GM21717 (cell line): ENCODE data around the gene ZDHHC14.

Experiments
- ATAC-seq: cut with Tn5 transposase; IDR thresholded peaks from one replicate; pipeline ENCODE4 v1.9.1; 2021; ENCODE audit warnings: mild to moderate bottlenecking, moderate library complexity; ENCODE audit not compliant: unreplicated experiment

Gene ZDHHC14

GRCh38 chr6:157438611-157439111, 57.7 kb downstream of the ZDHHC14 start:
- no peak for ATAC-seq

GRCh38 chr6:157440171-157440570, 59.2 kb downstream of the ZDHHC14 start:
- no peak for ATAC-seq

GRCh38 chr6:157442291-157442690, 61.3 kb downstream of the ZDHHC14 start:
- no peak for ATAC-seq

GRCh38 chr6:157443066-157443800, 62.2 kb downstream of the ZDHHC14 start:
- ATAC-seq = peak; percentile 76

- ATAC-seq = no peak
Observed at GRCh38 chr6:157445277-157446009, 64.5 kb downstream of the ZDHHC14 start.

GRCh38 chr6:157447735-157448134, 66.7 kb downstream of the ZDHHC14 start:
- ATAC-seq = no peak

GRCh38 chr6:157449610-157450009, 68.6 kb downstream of the ZDHHC14 start:
- ATAC-seq = no peak

- ATAC-seq = no peak
Observed at GRCh38 chr6:157450931-157451742, 70.1 kb downstream of the ZDHHC14 start.

- no peak for ATAC-seq
Observed at GRCh38 chr6:157452096-157452495, 71.1 kb downstream of the ZDHHC14 start.

- no peak for ATAC-seq
Observed at GRCh38 chr6:157453131-157453530, 72.1 kb downstream of the ZDHHC14 start.

GRCh38 chr6:157453978-157454377, 73.0 kb downstream of the ZDHHC14 start:
- no peak for ATAC-seq

GRCh38 chr6:157454762-157455714, 74.0 kb downstream of the ZDHHC14 start:
- no peak for ATAC-seq

GRCh38 chr6:157455731-157456523, 74.9 kb downstream of the ZDHHC14 start:
- no peak for ATAC-seq

GRCh38 chr6:157456524-157456829, 75.5 kb downstream of the ZDHHC14 start:
- ATAC-seq = peak; percentile 62

GRCh38 chr6:157457787-157458186, 76.8 kb downstream of the ZDHHC14 start:
- ATAC-seq = no peak

- no peak for ATAC-seq
Observed at GRCh38 chr6:157459327-157459726, 78.3 kb downstream of the ZDHHC14 start.

GRCh38 chr6:157460182-157460999, 79.4 kb downstream of the ZDHHC14 start:
- ATAC-seq = peak; percentile 17

GRCh38 chr6:157461000-157461915, 80.3 kb downstream of the ZDHHC14 start:
- peak; percentile 49 for ATAC-seq
